ENCODE results near the gene MARCKS.

Gene MARCKS

DNA sequence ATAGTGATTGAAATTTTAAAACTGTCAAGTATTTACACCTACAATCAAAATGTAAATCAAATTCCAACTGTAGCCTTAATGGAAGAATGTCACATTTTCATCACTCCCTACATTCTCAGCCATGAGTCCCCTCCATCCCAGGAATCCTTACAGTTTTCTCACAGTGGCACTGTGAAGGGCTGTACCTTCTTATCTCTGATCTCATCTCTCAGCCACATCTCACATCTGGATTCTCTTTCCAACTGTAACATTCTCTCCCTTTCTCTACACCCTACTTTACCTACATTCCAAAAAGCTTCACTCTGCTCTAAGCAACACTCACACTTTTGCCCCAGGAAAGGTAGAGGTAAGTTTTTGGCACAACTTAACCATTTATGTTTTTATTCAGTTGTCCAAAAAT is 8.9 kb upstream of the MARCKS start:
- no peak overlapping the region for H3K4me3 ChIP-seq (replicated peaks; ENCODE audit: low read depth, low read length)
- DNase-seq (ENCODE audit: extremely low read depth, low read depth): no peak
- TF ChIP-seq, protein P1, sequence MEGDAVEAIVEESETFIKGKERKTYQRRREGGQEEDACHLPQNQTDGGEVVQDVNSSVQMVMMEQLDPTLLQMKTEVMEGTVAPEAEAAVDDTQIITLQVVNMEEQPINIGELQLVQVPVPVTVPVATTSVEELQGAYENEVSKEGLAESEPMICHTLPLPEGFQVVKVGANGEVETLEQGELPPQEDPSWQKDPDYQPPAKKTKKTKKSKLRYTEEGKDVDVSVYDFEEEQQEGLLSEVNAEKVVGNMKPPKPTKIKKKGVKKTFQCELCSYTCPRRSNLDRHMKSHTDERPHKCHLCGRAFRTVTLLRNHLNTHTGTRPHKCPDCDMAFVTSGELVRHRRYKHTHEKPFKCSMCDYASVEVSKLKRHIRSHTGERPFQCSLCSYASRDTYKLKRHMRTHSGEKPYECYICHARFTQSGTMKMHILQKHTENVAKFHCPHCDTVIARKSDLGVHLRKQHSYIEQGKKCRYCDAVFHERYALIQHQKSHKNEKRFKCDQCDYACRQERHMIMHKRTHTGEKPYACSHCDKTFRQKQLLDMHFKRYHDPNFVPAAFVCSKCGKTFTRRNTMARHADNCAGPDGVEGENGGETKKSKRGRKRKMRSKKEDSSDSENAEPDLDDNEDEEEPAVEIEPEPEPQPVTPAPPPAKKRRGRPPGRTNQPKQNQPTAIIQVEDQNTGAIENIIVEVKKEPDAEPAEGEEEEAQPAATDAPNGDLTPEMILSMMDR (IDR thresholded peaks at IDR 0.05; ENCODE audit: low read depth, low read length, missing control alignments): no peak

DNA sequence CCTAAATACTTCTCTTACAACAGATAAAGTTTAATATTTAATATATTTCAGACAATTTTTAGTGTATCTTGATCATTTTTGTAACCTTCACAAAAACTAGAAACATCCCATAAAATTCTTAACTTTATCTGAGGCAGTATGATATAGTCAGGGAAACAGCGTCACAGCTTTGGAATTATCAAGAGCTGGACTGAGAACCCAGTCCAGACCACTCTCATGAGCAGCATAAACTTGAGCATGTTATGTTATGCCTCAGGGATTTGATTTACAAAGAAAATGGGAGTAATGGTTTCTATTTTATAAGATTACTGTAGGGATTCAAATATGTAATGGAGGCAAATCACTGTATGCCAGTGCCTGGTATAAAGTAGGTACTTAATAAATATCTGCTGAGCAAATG is 8.3 kb upstream of the MARCKS start:
- TF ChIP-seq, protein P1 (IDR thresholded peaks at IDR 0.05; ENCODE audit: low read depth, low read length, missing control alignments): no peak
- DNase-seq (ENCODE audit: extremely low read depth, low read depth): no peak

DNA sequence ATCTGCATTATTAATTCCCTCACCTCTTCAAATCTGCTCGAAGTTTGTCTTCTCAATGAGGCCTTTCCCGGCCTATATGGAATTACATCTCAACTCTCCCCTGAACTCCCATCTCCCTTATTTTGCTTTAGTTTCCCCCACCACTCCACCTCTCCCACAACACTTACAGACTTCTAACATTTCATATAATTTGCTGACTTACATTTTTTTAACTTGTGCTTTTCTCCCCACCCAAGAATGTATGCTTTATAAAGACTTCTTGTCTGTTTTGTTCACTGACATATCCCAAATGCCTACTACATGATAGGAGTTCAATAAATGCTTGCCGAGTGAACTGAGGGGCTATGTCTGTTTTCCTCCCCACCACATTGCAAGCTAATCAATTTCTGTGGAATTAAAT is 3.9 kb upstream of the MARCKS start:
- no peak overlapping the region for H3K4me3 ChIP-seq (replicated peaks; ENCODE audit: low read depth, low read length)
- TF ChIP-seq, protein P1 (IDR thresholded peaks at IDR 0.05; ENCODE audit: low read depth, low read length, missing control alignments): no peak
- DNase-seq (ENCODE audit: extremely low read depth, low read depth): no peak

More for the DNA sequence above, 8.3 kb upstream of the MARCKS start:
- no peak overlapping the region for H3K4me3 ChIP-seq (replicated peaks; ENCODE audit: low read depth, low read length)

DNA sequence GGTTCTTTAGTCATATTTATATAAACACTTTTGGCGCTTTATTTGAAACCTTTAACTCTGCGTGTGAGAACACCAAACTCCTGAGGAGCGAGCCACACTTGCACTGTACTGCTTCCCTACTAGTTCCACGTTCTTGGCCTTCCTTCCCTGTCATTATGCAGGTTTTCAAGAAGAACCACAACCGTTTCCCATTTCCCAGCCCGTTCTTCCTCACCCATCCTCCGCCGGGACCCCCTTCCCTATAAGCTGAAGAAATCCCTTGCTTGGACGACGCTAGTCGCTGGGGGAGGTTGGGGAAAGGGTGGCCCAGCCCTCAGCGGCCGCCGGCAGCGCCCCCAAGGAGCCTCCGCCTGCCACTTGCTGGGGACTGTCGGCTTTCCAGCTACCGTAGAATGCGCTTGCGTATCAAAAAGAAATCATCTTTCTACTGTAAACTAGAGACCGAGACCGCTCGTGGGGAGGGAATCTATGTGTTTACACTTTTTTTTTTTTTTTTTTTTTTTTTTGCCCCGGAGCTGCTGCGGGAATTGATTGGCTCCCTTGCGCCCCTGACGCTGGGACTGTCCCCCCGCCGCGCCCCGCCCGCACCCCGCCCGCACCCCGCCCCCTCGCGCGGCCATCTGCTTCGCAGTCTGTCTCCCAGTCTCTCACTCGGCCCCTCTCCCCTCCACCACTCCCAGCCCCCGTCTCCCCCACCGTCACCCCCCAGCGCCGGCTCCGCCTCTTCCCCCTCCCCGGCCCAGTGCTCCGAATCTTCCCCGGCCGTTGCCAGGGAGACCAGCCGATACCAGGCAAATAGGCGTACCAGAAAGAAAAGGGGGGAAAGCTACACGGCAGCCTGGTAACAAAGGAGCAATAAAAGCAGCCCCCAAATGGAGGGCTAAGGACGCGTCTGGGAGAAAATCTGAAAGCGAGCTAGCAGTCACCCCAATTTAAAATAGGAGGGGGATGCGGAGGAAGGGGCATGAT is 2.3 kb upstream of the MARCKS start:
- DNase-seq (ENCODE audit: extremely low read depth, low read depth): no peak
- H3K4me3 ChIP-seq (replicated peaks; ENCODE audit: low read depth, low read length): peak overlapping the region; percentile 69
- TF ChIP-seq, protein P1 (IDR thresholded peaks at IDR 0.05; ENCODE audit: low read depth, low read length, missing control alignments): peak; percentile 10

DNA sequence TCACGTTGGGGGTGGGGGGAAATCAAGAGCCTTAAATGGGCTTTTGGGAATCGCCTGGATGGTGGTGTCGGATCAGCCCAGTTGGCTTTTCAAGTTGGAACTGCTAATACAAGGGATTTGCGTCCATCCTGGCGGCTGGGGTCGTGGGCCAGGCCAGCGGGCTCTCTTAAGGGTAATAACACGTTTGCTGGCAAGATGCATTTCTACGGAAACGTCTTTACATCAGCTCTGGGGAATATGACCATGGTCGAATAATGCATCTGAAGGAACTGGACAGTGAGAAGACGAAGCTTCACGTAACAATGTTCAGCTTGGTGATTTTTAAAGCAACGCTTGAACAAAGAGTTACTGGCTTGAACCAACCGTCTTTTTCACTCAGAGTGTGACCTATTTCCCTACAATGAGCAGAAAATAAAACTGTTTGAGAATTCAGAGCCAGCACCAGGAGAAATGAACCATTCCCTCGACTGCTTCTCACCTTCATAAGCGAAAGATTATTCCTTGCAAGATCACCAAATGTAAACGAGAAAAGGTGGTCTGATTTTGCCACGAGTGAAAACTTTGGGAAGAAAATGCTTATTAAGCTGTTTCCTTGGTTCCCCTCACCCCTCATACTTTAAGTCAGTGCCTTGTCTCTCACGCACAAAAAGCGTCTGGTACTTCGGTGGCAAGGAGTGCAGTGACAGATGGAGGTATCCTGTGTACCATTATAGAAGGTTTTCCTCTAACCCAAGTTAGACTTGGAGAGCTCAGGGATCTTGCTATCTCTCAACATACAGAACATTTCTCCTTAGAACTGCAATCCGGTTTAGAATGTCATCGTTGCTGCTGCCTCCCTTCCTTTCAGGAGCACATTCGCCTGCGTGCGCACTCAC is 1.4 kb upstream of the MARCKS start:
- TF ChIP-seq, protein P1 (IDR thresholded peaks at IDR 0.05; ENCODE audit: low read depth, low read length, missing control alignments): no peak
- peak overlapping the region; percentile 69 for H3K4me3 ChIP-seq (replicated peaks; ENCODE audit: low read depth, low read length)
- DNase-seq (ENCODE audit: extremely low read depth, low read depth): no peak

DNA sequence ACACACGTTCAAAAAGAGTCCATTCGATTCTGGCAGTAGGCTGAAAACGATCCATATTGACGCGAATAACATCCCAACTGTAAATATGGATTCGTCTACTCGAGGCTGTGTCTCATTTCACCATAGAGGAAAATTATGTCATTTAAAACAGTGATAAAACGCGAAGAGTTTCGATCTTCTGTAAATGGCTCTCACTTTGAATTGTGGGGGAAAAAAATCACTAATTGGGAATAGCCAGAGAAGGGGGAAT is 845 bp upstream of the MARCKS start:
- no peak for DNase-seq (ENCODE audit: extremely low read depth, low read depth)
- peak overlapping the region; percentile 69 for H3K4me3 ChIP-seq (replicated peaks; ENCODE audit: low read depth, low read length)
- TF ChIP-seq, protein P1 (IDR thresholded peaks at IDR 0.05; ENCODE audit: low read depth, low read length, missing control alignments): no peak
